ENCODE results near the gene RALGPS1.

RALGPS1 gene

GRCh38 chr9:127177231-127177630, 262.6 kb downstream of the RALGPS1 start:
- TF ChIP-seq CTCF (IDR thresholded peaks at IDR 0.05; ENCODE audit: low read depth, low read length) = no peak
- no peak overlapping the region for H3K4me3 ChIP-seq (replicated peaks in 1 of 2; ENCODE audit: low read depth in 2 of 2, low read length in 2 of 2)
- DNase-seq (ENCODE audit: low read depth in 2 of 2) = no peak

GRCh38 chr9:127177665-127178265, 263.2 kb downstream of the RALGPS1 start:
- no peak overlapping the region for H3K4me3 ChIP-seq (replicated peaks in 1 of 2; ENCODE audit: low read depth in 2 of 2, low read length in 2 of 2)
- TF ChIP-seq CTCF (IDR thresholded peaks at IDR 0.05; ENCODE audit: low read depth, low read length) = no peak
- DNase-seq (ENCODE audit: low read depth in 2 of 2) = no peak

- TF ChIP-seq CTCF (IDR thresholded peaks at IDR 0.05; ENCODE audit: low read depth, low read length) = no peak
- no peak overlapping the region for H3K4me3 ChIP-seq (replicated peaks in 1 of 2; ENCODE audit: low read depth in 2 of 2, low read length in 2 of 2)
- no peak for DNase-seq (ENCODE audit: low read depth in 2 of 2)
Measured at GRCh38 chr9:127178686-127179632, 264.4 kb downstream of the RALGPS1 start.

- no peak for TF ChIP-seq CTCF (IDR thresholded peaks at IDR 0.05; ENCODE audit: low read depth, low read length)
- no peak for DNase-seq (ENCODE audit: low read depth in 2 of 2)
- no peak overlapping the region for H3K4me3 ChIP-seq (replicated peaks in 1 of 2; ENCODE audit: low read depth in 2 of 2, low read length in 2 of 2)
Measured at GRCh38 chr9:127179633-127180441, 265.3 kb downstream of the RALGPS1 start.

- no peak for DNase-seq (ENCODE audit: low read depth in 2 of 2)
- no peak overlapping the region for H3K4me3 ChIP-seq (replicated peaks in 1 of 2; ENCODE audit: low read depth in 2 of 2, low read length in 2 of 2)
- TF ChIP-seq CTCF (IDR thresholded peaks at IDR 0.05; ENCODE audit: low read depth, low read length) = no peak
Measured at GRCh38 chr9:127180457-127181314, 266.1 kb downstream of the RALGPS1 start.

GRCh38 chr9:127181315-127181580, 266.7 kb downstream of the RALGPS1 start:
- DNase-seq (ENCODE audit: low read depth in 2 of 2) = no peak
- TF ChIP-seq CTCF (IDR thresholded peaks at IDR 0.05; ENCODE audit: low read depth, low read length) = no peak
- H3K4me3 ChIP-seq (replicated peaks in 1 of 2; ENCODE audit: low read depth in 2 of 2, low read length in 2 of 2) = no peak overlapping the region
